Measurements from ENCODE around the gene GGA1.

DNA sequence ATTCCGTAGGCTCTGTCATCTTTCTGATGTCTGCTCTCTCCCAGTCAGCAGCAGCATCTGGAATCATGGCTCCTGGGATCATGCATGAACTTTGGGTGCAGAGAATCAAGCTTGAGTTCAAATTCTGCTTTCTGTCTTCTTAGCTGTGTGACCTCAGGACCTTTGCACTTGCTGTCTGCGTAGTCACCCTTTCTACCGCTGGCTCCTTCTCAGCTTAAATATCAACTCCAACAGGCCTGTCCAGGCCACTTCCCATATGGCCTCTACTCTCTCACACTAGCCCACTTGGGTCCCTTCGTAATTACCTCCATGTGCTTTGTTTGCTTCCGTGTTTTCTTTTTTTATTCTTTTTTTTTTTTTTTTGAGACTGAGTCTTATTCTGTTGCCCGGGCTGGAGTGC, 4.6 kb upstream of the GGA1 start:
- TF ChIP-seq POLR2A (conservative IDR thresholded peaks at IDR 0.05) (no peak), ZNF217 (CRISPR knock-in tag; IDR thresholded peaks at IDR 0.05) (no peak), JUN (IDR thresholded peaks at IDR 0.05; ENCODE audit: borderline replicate concordance, low read depth, low read length) (no peak), JUN (CRISPR knock-in tag; IDR thresholded peaks at IDR 0.05; ENCODE audit: borderline replicate concordance) (no peak), MAZ (CRISPR knock-in tag; conservative IDR thresholded peaks at IDR 0.05 in 1 of 2, IDR thresholded peaks at IDR 0.05 in 1 of 2) (no peak), EZH2 (IDR thresholded peaks at IDR 0.05; ENCODE audit: borderline replicate concordance, low read depth, low read length) (no peak), ZNF324 (CRISPR knock-in tag; IDR thresholded peaks at IDR 0.05) (no peak)
- TF ChIP-seq, protein P1, sequence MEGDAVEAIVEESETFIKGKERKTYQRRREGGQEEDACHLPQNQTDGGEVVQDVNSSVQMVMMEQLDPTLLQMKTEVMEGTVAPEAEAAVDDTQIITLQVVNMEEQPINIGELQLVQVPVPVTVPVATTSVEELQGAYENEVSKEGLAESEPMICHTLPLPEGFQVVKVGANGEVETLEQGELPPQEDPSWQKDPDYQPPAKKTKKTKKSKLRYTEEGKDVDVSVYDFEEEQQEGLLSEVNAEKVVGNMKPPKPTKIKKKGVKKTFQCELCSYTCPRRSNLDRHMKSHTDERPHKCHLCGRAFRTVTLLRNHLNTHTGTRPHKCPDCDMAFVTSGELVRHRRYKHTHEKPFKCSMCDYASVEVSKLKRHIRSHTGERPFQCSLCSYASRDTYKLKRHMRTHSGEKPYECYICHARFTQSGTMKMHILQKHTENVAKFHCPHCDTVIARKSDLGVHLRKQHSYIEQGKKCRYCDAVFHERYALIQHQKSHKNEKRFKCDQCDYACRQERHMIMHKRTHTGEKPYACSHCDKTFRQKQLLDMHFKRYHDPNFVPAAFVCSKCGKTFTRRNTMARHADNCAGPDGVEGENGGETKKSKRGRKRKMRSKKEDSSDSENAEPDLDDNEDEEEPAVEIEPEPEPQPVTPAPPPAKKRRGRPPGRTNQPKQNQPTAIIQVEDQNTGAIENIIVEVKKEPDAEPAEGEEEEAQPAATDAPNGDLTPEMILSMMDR (IDR thresholded peaks at IDR 0.05 in 2 of 3, conservative IDR thresholded peaks at IDR 0.05 in 1 of 3; ENCODE audit: insufficient read depth in 2 of 3, low read depth in 1 of 3, low read length in 3 of 3): no peak
- TF ChIP-seq, protein P2, sequence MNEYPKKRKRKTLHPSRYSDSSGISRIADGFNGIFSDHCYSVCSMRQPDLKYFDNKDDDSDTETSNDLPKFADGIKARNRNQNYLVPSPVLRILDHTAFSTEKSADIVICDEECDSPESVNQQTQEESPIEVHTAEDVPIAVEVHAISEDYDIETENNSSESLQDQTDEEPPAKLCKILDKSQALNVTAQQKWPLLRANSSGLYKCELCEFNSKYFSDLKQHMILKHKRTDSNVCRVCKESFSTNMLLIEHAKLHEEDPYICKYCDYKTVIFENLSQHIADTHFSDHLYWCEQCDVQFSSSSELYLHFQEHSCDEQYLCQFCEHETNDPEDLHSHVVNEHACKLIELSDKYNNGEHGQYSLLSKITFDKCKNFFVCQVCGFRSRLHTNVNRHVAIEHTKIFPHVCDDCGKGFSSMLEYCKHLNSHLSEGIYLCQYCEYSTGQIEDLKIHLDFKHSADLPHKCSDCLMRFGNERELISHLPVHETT (CRISPR knock-in tag; conservative IDR thresholded peaks at IDR 0.05 in 1 of 2, IDR thresholded peaks at IDR 0.05 in 1 of 2): no peak

Measured in K562 (cell line).